ENCODE results near the gene PCSK9. TPM values are rescaled to one million over a fixed set of nuclear protein-coding genes. Genes with fewer than 3 reads are reported as not detected.

PCSK9 gene
- total and polyA plus RNA-seq, 11 donors = 0.04 to 0.45 TPM; not detected in 9

- H3K9me3 ChIP-seq = no peaks in the 10 kb centered on the region
- TF ChIP-seq CTCF (IDR thresholded peaks at IDR 0.05) (no peak), POLR2A (IDR thresholded peaks at IDR 0.05) (no peak)
- H3K4me3 ChIP-seq = no peak overlapping the region
- H3K4me1 ChIP-seq = peaks cover 0 to 13% (median 3%) of the 10 kb centered on the region in 12 donors
- no peak overlapping the region for H3K27ac ChIP-seq
- no peak for DNase-seq
- intact Hi-C loops (cut with DNase I) = no loop called here
- WGBS, 4 donors = 67 to 81% (median 72%) methylated on average over 6 to 12 of the region's 12 CpGs
- peaks cover 2 to 17% (median 12%) of the 10 kb centered on the region in 9 donors for H3K27me3 ChIP-seq
- H3K36me3 ChIP-seq = no peaks in the 10 kb centered on the region
- no peak for ATAC-seq
Measured at GRCh38 chr1:54991939-54992338, 47.4 kb upstream of the PCSK9 start.

- peaks cover 0 to 15% (median 4%) of the 10 kb centered on the region in 12 donors for H3K4me1 ChIP-seq
- intact Hi-C loops (cut with DNase I) = no loop called here
- WGBS, 4 donors = 93 to 97% (median 95%) methylated on average over 6 of the region's 6 CpGs
- H3K27me3 ChIP-seq = peaks cover 5 to 29% (median 23%) of the 10 kb centered on the region in 9 donors
- TF ChIP-seq CTCF (IDR thresholded peaks at IDR 0.05) = no peak
- TF ChIP-seq POLR2A (IDR thresholded peaks at IDR 0.05) = no peak
- no peak overlapping the region for H3K4me3 ChIP-seq
- no peak overlapping the region for H3K27ac ChIP-seq
- H3K9me3 ChIP-seq = no peaks in the 10 kb centered on the region
- no peak for ATAC-seq
- DNase-seq = no peak
- H3K36me3 ChIP-seq = no peaks in the 10 kb centered on the region
Measured at GRCh38 chr1:54993140-54993539, 46.2 kb upstream of the PCSK9 start.

DNA sequence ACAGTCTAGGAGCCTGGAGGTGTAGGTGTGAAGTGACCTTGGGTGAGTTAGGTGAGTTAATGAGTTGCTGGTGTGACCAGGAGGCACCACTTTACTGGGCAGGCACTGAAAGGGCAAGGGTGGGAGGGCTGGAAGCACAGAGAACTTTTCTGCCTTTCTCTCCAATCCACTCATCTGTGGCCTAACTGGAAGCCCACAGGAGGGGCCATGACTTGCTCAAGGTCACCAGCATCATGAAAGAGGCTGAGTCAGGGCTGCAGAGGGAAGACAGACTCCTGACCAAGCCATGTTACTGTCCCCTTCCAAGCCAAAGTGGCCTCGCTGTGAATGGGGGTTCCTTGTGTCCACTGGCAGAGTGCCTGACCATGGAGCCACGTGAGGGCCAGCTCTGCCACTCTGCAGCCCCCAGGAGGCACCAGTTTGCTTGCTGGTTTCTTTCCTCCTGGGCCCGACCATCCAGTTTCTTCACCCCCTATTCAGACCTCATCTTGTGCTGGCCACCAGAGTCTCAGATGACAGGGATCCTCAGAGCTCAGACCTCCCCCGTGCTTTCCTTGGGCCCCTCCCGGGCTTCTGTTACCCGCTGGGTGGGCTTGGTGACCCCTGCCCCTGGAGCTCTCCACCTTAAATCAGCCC lies 44.9 kb upstream of the PCSK9 start:
- no peak for DNase-seq
- H3K27me3 ChIP-seq = peaks cover 5 to 39% (median 27%) of the 10 kb centered on the region in 9 donors
- intact Hi-C loops (cut with DNase I) = loop anchor here in 1 of 10 donors (2.0 kb wide), 1 partner anchor 44 kb away; no protein-coding TSS in a partner anchor
- no peaks in the 10 kb centered on the region for H3K9me3 ChIP-seq
- no peak for ATAC-seq
- H3K4me1 ChIP-seq = peaks cover 0 to 15% (median 4%) of the 10 kb centered on the region in 12 donors
- H3K36me3 ChIP-seq = no peaks in the 10 kb centered on the region
- no peak overlapping the region for H3K4me3 ChIP-seq
- no peak overlapping the region for H3K27ac ChIP-seq
- 69 to 85% (median 76%) methylated on average over 5 to 6 of the region's 6 CpGs for WGBS, 4 donors
- TF ChIP-seq CTCF (IDR thresholded peaks at IDR 0.05) (no peak), POLR2A (IDR thresholded peaks at IDR 0.05) (no peak)

DNA sequence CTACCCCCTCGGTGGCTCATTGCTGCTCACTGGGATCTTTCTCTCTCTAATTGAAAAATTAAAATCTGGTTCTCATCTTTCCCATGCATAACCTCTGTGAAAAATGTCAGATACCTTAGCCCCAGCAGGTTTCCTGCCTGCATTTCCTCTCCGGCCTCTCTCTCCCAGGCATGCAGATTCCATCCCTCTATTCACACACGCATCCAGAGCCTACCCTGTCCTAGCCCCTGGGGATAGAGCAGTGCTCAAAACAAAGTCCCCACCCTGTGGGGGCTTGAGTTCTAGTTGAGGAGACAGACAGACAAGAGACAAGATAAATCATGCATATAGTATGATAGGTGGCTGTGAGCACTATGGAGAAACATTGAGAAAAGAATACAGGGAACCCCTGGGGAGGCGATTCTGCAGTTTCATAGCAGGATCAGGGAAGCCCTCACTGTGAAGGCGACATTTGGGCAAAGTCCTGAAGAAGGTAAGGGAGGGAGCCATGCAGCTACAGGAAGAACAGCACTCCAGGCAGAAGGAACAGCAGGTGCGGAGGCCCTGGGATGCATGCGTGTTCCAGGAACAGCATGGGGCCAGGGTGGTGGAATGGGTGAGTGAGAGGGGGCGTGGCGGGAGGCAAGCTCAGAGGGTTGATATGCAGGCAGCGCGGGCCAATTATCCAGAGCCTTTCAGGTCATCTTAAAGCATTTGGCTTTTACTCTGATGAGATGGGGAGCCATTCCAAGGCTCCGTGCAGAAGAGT lies 44.2 kb upstream of the PCSK9 start:
- ATAC-seq (no peak), DNase-seq (no peak)
- Histone ChIP-seq H3K36me3 (no peaks in the 10 kb centered on the region), H3K27ac (no peak overlapping the region), H3K9me3 (no peaks in the 10 kb centered on the region), H3K4me3 (no peak overlapping the region), H3K27me3 (peaks cover 5 to 46% (median 27%) of the 10 kb centered on the region in 9 donors), H3K4me1 (peaks cover 0 to 13% (median 3%) of the 10 kb centered on the region in 12 donors)
- intact Hi-C loops (cut with DNase I) = loop anchor here in 1 of 10 donors (2.0 kb wide), 1 partner anchor 44 kb away; no protein-coding TSS in a partner anchor
- no peak for TF ChIP-seq POLR2A (IDR thresholded peaks at IDR 0.05)
- TF ChIP-seq CTCF (IDR thresholded peaks at IDR 0.05) = no peak
- WGBS, 4 donors = 54 to 78% (median 72%) methylated on average over 12 of the region's 12 CpGs

All from heart left ventricle (tissue), 16 donors.